H1 (cell line): ENCODE data around the gene NR4A1. TPM values are rescaled to one million over a fixed set of nuclear protein-coding genes. Genes with fewer than 3 reads are reported as not detected.

ENCODE experiments used
- CTCF ChIA-PET: fragments of 300-600 bp; sonication (Branson Sonifier 250); formaldehyde crosslinking; loops from one replicate; lab custom pipeline; 2021; ENCODE audit not compliant: partially characterized antibody; lab: Charles Lee
- POLR2A ChIA-PET: fragments of 300-600 bp; sonication (Branson Sonifier 250); formaldehyde crosslinking; loops from one replicate; lab custom pipeline; 2021; ENCODE audit warnings: inconsistent platforms; ENCODE audit not compliant: partially characterized antibody; lab: Charles Lee
- DNase-seq, 2 experiments: peaks; one replicate each; pipeline versions ENCODE4 v3.0.0 to v3.0.0-alpha.2; 2010 to 2022; ENCODE audit warnings: low spot score in 2 of 2, low read depth in 1 of 2, mixed read lengths in 1 of 2
- FAIRE-seq: peaks from 2 replicates; lab custom pipeline; 2011; peaks lifted over from hg19 to GRCh38; lab: Jason Lieb, UNC
- H2AFZ ChIP-seq: 2 replicates; pipeline ENCODE4 v1.8.1; 2012; ENCODE audit warnings: low read length, inconsistent platforms
- H2AK5ac ChIP-seq: 2 replicates; pipeline ENCODE4 v1.6.1; 2013; ENCODE audit warnings: low read depth, low read length
- H2BK120ac ChIP-seq: replicated peaks from 2 replicates; pipeline ENCODE3; 2013; ENCODE audit warnings: low read depth, low read length, inconsistent platforms
- H2BK12ac ChIP-seq: 2 replicates; pipeline ENCODE4 v1.6.1; 2013; ENCODE audit warnings: low read depth, low read length
- H2BK15ac ChIP-seq: 2 replicates; pipeline ENCODE4 v1.6.1; 2013; ENCODE audit warnings: low read length
- H2BK20ac ChIP-seq: 2 replicates; pipeline ENCODE4 v1.6.1; 2013; ENCODE audit warnings: low read length
- H2BK5ac ChIP-seq: 2 replicates; pipeline ENCODE4 v1.6.1; 2013; ENCODE audit warnings: low read depth, low read length
- H3K14ac ChIP-seq: 2 replicates; pipeline ENCODE4 v1.6.1; 2013; ENCODE audit warnings: inconsistent platforms; ENCODE audit not compliant: insufficient read length
- H3K18ac ChIP-seq: 2 replicates; pipeline ENCODE4 v1.6.1; 2013; ENCODE audit warnings: low read length; ENCODE audit errors: extremely low read depth
- H3K23ac ChIP-seq: 2 replicates; pipeline ENCODE4 v1.6.1; 2013; ENCODE audit warnings: inconsistent platforms; ENCODE audit not compliant: insufficient read length
- H3K23me2 ChIP-seq: 2 replicates; pipeline ENCODE4 v1.6.1; 2013; ENCODE audit warnings: low read depth, low read length
- H3K27ac ChIP-seq: 2 replicates; pipeline ENCODE4 v1.6.1; 2011; ENCODE audit warnings: low read depth, low read length, inconsistent platforms
- H3K27me3 ChIP-seq, 4 experiments: replicated peaks in 1 of 4; 1 replicate in 1 of 4; 2 replicates in 3 of 4; pipeline versions ENCODE4 v1.6.1 to v1.8.1; 2011 to 2013; ENCODE audit warnings: low read length in 3 of 4, mild to moderate bottlenecking in 3 of 4, inconsistent platforms in 2 of 4, mixed read lengths in 2 of 4, moderate library complexity in 1 of 4; ENCODE audit not compliant: control insufficient read depth in 3 of 4, insufficient read depth in 3 of 4; ENCODE audit errors: extremely low read depth in 1 of 4
- H3K36me3 ChIP-seq, 4 experiments: 2 replicates each; pipeline versions ENCODE4 v1.6.1 to v1.8.1; 2011 to 2013; ENCODE audit warnings: mild to moderate bottlenecking in 4 of 4, low read length in 3 of 4, moderate library complexity in 2 of 4, control low read depth in 1 of 4, inconsistent platforms in 1 of 4; ENCODE audit not compliant: insufficient read depth in 4 of 4, control insufficient read depth in 2 of 4
- H3K4ac ChIP-seq: replicated peaks from 2 replicates; pipeline ENCODE3; 2013; ENCODE audit warnings: low read length, low read depth, mixed read lengths, inconsistent platforms; ENCODE audit not compliant: insufficient read length
- H3K4me1 ChIP-seq, 4 experiments: replicated peaks in 1 of 4; 1 replicate in 1 of 4; 2 replicates in 3 of 4; pipeline versions ENCODE4 v1.6.1 to v1.8.1; 2011 to 2013; ENCODE audit warnings: low read length in 3 of 4, inconsistent platforms in 2 of 4, mixed read lengths in 1 of 4; ENCODE audit not compliant: insufficient read depth in 4 of 4, control insufficient read depth in 3 of 4
- H3K4me2 ChIP-seq, 2 experiments: 2 replicates each; pipeline versions ENCODE4 v1.6.1 to v1.8.1; 2011 to 2013; ENCODE audit warnings: low read depth in 2 of 2, low read length in 2 of 2, control low read depth in 1 of 2, inconsistent platforms in 1 of 2, mild to moderate bottlenecking in 1 of 2; ENCODE audit not compliant: insufficient read depth in 1 of 2
- H3K4me3 ChIP-seq, 4 experiments: fragments of 200-600, 300-600 bp in 1 of 4; sonication (generic), shearing (Covaris generic), sonication (Bioruptor Twin) in 1 of 4; 2 replicates each; pipeline versions ENCODE4 v1.5.1 to v1.8.1; 2011 to 2016; ENCODE audit warnings: low read length in 4 of 4, low read depth in 3 of 4, control low read depth in 2 of 4, inconsistent platforms in 2 of 4, mild to moderate bottlenecking in 2 of 4, mixed read lengths in 1 of 4, moderate library complexity in 1 of 4; ENCODE audit not compliant: insufficient read depth in 2 of 4; ENCODE audit errors: extremely low read depth in 1 of 4
- H3K56ac ChIP-seq: replicated peaks from 2 replicates; pipeline ENCODE3; 2013; ENCODE audit warnings: low read depth, mild to moderate bottlenecking, mixed read lengths, low read length, inconsistent platforms; ENCODE audit not compliant: insufficient read length
- H3K79me1 ChIP-seq: 2 replicates; pipeline ENCODE4 v1.6.1; 2013; ENCODE audit warnings: low read depth, low read length, control low read depth
- H3K79me2 ChIP-seq, 2 experiments: 2 replicates each; pipeline versions ENCODE4 v1.6.1 to v1.8.1; 2012 to 2013; ENCODE audit warnings: low read length in 2 of 2, mild to moderate bottlenecking in 2 of 2, inconsistent platforms in 1 of 2; ENCODE audit not compliant: insufficient read depth in 2 of 2, control insufficient read depth in 1 of 2
- H3K9ac ChIP-seq, 4 experiments: replicated peaks in 1 of 4; 1 replicate in 1 of 4; 2 replicates in 3 of 4; pipeline versions ENCODE4 v1.6.1 to v1.8.1; 2011 to 2013; ENCODE audit warnings: low read depth in 3 of 4, low read length in 3 of 4, control low read depth in 2 of 4, mild to moderate bottlenecking in 2 of 4, moderate library complexity in 2 of 4, inconsistent platforms in 1 of 4; ENCODE audit errors: extremely low read depth in 1 of 4
- H3K9me3 ChIP-seq, 2 experiments: 2 replicates each; pipeline versions ENCODE4 v1.6.1 to v1.8.1; 2012 to 2013; ENCODE audit warnings: mild to moderate bottlenecking in 2 of 2, moderate library complexity in 2 of 2, control low read depth in 1 of 2, inconsistent platforms in 1 of 2, low read depth in 1 of 2, low read length in 1 of 2, mixed read lengths in 1 of 2; ENCODE audit not compliant: insufficient read depth in 2 of 2
- H4K20me1 ChIP-seq, 2 experiments: replicated peaks in 1 of 2; 2 replicates each; pipeline versions ENCODE3 to v1.8.1; 2011 to 2013; ENCODE audit warnings: inconsistent platforms in 2 of 2, low read length in 2 of 2, mild to moderate bottlenecking in 1 of 2; ENCODE audit not compliant: insufficient read depth in 2 of 2, control insufficient read depth in 1 of 2
- H4K5ac ChIP-seq: 2 replicates; pipeline ENCODE4 v1.6.1; 2013; ENCODE audit warnings: low read length, low read depth, mixed read lengths, inconsistent platforms; ENCODE audit not compliant: insufficient read length
- H4K8ac ChIP-seq: 2 replicates; pipeline ENCODE4 v1.8.0; 2013; ENCODE audit warnings: mild to moderate bottlenecking, moderate library complexity, low read length, inconsistent platforms; ENCODE audit not compliant: insufficient read depth; ENCODE audit errors: extremely low read depth
- H4K91ac ChIP-seq: replicated peaks from 2 replicates; pipeline ENCODE3; 2013; ENCODE audit warnings: low read length, mixed read lengths, inconsistent platforms; ENCODE audit not compliant: insufficient read length
- BACH1 ChIP-seq: IDR thresholded peaks from 2 replicates; pipeline ENCODE4 v1.6.1; 2012; ENCODE audit warnings: low read length, improper control_type of control experiment
- CBX5 ChIP-seq: fragments of 300-800, 300-1000 bp; sonication (generic); IDR thresholded peaks from 2 replicates; pipeline ENCODE4 v1.7.1; 2016; ENCODE audit warnings: antibody characterized with exemption, low read length, low read depth
- CREB1 ChIP-seq: IDR thresholded peaks from 2 replicates; pipeline ENCODE4 v1.6.1; 2012; ENCODE audit warnings: inconsistent platforms
- MAX ChIP-seq: IDR thresholded peaks from 2 replicates; pipeline ENCODE4 v1.6.1; 2012; ENCODE audit warnings: inconsistent platforms
- RAD21 ChIP-seq, 2 experiments: IDR thresholded peaks in 1 of 2; conservative IDR thresholded peaks in 1 of 2; 2 replicates each; pipeline ENCODE4 v1.6.1; 2011; ENCODE audit warnings: low read depth in 2 of 2, low read length in 2 of 2, improper control_type of control experiment in 1 of 2, inconsistent platforms in 1 of 2, mild to moderate bottlenecking in 1 of 2, moderate library complexity in 1 of 2
- RXRA ChIP-seq: IDR thresholded peaks from 2 replicates; pipeline ENCODE4 v1.6.1; 2011; ENCODE audit warnings: low read depth, mild to moderate bottlenecking, low read length, moderate library complexity; ENCODE audit not compliant: insufficient read depth
- USF2 ChIP-seq: IDR thresholded peaks from 2 replicates; pipeline ENCODE4 v1.6.1; 2011; ENCODE audit warnings: low read length, improper control_type of control experiment
- ZNF274 ChIP-seq: IDR thresholded peaks from 2 replicates; pipeline ENCODE4 v1.7.0; 2012; ENCODE audit warnings: low read length, borderline replicate concordance; ENCODE audit errors: extremely low read depth
- WGBS, 2 experiments: shearing (Covaris generic) in 1 of 2; methylation state at CpG; one replicate each; pipeline versions ENCODE4 v1.1.6 to v1.1.7; 2013 to 2015; ENCODE audit warnings: low lambda C conversion rate in 2 of 2, mixed read lengths in 2 of 2, inconsistent platforms in 1 of 2, low coverage in 1 of 2, missing lambda C conversion rate in 1 of 2; ENCODE audit not compliant: insufficient replicate concordance in 2 of 2, insufficient coverage in 1 of 2, insufficient read length in 1 of 2; ENCODE audit errors: extremely low coverage in 1 of 2, missing lambda C conversion rate in 1 of 2; 5-methylcytosine and 5-hydroxymethylcytosine counted together
- polyA plus RNA-seq, 7 experiments: library from polyadenylated mRNA; depleted of rRNA in 3 of 7; stranded (reverse) in 5 of 7; unstranded in 2 of 7; fragments of >200 nt in 5 of 7; fragments of 200-250 nt in 2 of 7; gene quantifications; 1 replicate in 5 of 7; 2 replicates in 1 of 7; 4 replicates in 1 of 7; pipeline versions ENCODE4 v1.2.1 to v1.2.3, GENCODE V29; 2011 to 2013; ENCODE audit warnings: missing spikeins in 2 of 7, mixed read lengths in 2 of 7
- total RNA-seq: library from RNA; stranded (reverse); fragmentation: NEBNext Ultra II Directional; extraction: Animal tissue kit (Norgen Biotek cat#: 25700); gene quantifications from 2 replicates; pipeline ENCODE4 v1.2.1, GENCODE V29; 2021

NR4A1 gene
- total and polyA plus RNA-seq, 2 of the 8 experiments (the other 6 are each of a cell fraction or from before 2014, with no cell fraction given) = 18.7 to 23.3 TPM

- Histone ChIP-seq H2BK12ac (peak within 1 kb of the TSS; percentile 100), H4K20me1 (peaks cover 0 to 22% of the 10 kb centered on the region in 2 experiments), H3K4me2 (peak within 1 kb of the TSS; percentile 81 to 88), H2AK5ac (0 out of 2 replicates have a peak within 1 kb of the TSS, but pooled peaks have one; percentile 16), H3K9ac (peak within 1 kb of the TSS; percentile 91 to 98 (median 94)), H3K27ac (peak within 1 kb of the TSS; percentile 99), H3K36me3 (peaks cover 0 to 19% (median 10%) of the 10 kb centered on the region in 4 experiments; a peak in 4 of 8 replicates), H4K5ac (peak within 1 kb of the TSS; percentile 95), H3K79me2 (peaks cover 11 to 38% of the 10 kb centered on the region in 2 experiments), H3K9me3 (no peaks in the 10 kb centered on the region; a peak in 1 of 4 replicates), H2BK120ac (peak within 1 kb of the TSS; percentile 93), H3K27me3 (no peaks in the 10 kb centered on the region; a peak in 2 of 7 replicates), H3K23me2 (peaks cover 13% of the 10 kb centered on the region), H2BK20ac (peak within 1 kb of the TSS; percentile 98; the same call in 1 of the 2 replicates), H3K4me3 (peak within 1 kb of the TSS; percentile 89 to 97 (median 95)), H2BK5ac (peak within 1 kb of the TSS; percentile 100), H3K18ac (peak within 1 kb of the TSS; percentile 100), H3K4ac (peak within 1 kb of the TSS; percentile 88), H3K56ac (peak within 1 kb of the TSS; percentile 87), H4K91ac (peak within 1 kb of the TSS; percentile 99), H4K8ac (peak within 1 kb of the TSS; percentile 99), H3K4me1 (peaks cover 0 to 12% (median 3%) of the 10 kb centered on the region in 4 experiments; a peak in 4 of 7 replicates), H3K23ac (no peak within 1 kb of the TSS), H3K14ac (no peak within 1 kb of the TSS), H3K79me1 (peaks cover 10% of the 10 kb centered on the region), H2AFZ (peak within 1 kb of the TSS; percentile 98), H2BK15ac (peak within 1 kb of the TSS; percentile 98; the same call in 1 of the 2 replicates)
- FAIRE-seq (peak; percentile 76), DNase-seq (peak; percentile 82 to 90)
- ChIA-PET CTCF (interaction anchor here (0.7 to 34.1 kb wide), 27 partner anchors 9 to 1814 kb away, joined by 3 to 1022 read pairs (median 5); partner anchors contain the start of genes NR4A1 and SMIM41), POLR2A (interaction anchor here (0.7 to 4.0 kb wide), 19 partner anchors 9 to 56 kb away, joined by 3 to 21 read pairs (median 5); partner anchors contain the start of gene SMIM41)
- 3% methylated on average over 57 of the region's 60 CpGs; no CpG with 5 or more reads in 1 of the 2 experiments for WGBS, 2 experiments
- peak; percentile 43; the same call in 1 of the 2 replicates for TF ChIP-seq MAX
- peak; percentile 79 for TF ChIP-seq CREB1
- TF ChIP-seq ZNF274 = no peak
- TF ChIP-seq CBX5 = no peak
- peak; percentile 19 to 29; a peak in 3 of 4 replicates for TF ChIP-seq RAD21 (IDR thresholded peaks at IDR 0.05 in 1 of 2, conservative IDR thresholded peaks at IDR 0.05 in 1 of 2; ENCODE audit: low read depth in 2 of 2, low read length in 2 of 2)
- TF ChIP-seq BACH1 = 0 out of 2 replicates have a peak, but pooled peaks have one; percentile 8
- no peak for TF ChIP-seq USF2
- no peak for TF ChIP-seq RXRA
These were observed 18.3 kb downstream of the NR4A1 start, which contains the start of gene ATG101 for GRCh38 chr12:52069327-52070184. Gene ATG101, plus strand, starts transcription at chr12:52069978. Its CDS starts 3,673 bp downstream, at chr12:52073651.
